Hepatocyte (in vitro differentiated cells): ENCODE results near the gene HSPB6. TPM values are rescaled to one million over a fixed set of nuclear protein-coding genes. Genes with fewer than 3 reads are reported as not detected.
A peak's percentile ranks its signal among the peaks of the same experiment; 100 is the strongest.

Source experiments
- DNase-seq: peaks from one replicate; pipeline ENCODE4 v3.0.0-alpha.2; 2016; ENCODE audit warnings: low spot score
- H2AFZ ChIP-seq: fragments of 200-600 bp; sonication (generic); 2 replicates; pipeline ENCODE4 v1.6.0; 2016; ENCODE audit warnings: antibody characterized with exemption, mild to moderate bottlenecking
- H3K27ac ChIP-seq: fragments of 200-600 bp; sonication (generic); 2 replicates; pipeline ENCODE4 v1.5.1; 2016; ENCODE audit warnings: mild to moderate bottlenecking
- H3K27me3 ChIP-seq: fragments of 200-600 bp; sonication (generic); 2 replicates; pipeline ENCODE4 v1.6.1; 2016
- H3K36me3 ChIP-seq: fragments of 200-600 bp; sonication (generic); replicated peaks from 2 replicates; pipeline ENCODE4 v1.5.1; 2016; ENCODE audit warnings: low read depth; ENCODE audit not compliant: insufficient read depth
- H3K4me1 ChIP-seq: fragments of 200-600 bp; sonication (generic); 2 replicates; pipeline ENCODE4 v1.5.1; 2016; ENCODE audit warnings: mild to moderate bottlenecking, moderate library complexity; ENCODE audit not compliant: insufficient read depth
- H3K4me2 ChIP-seq: fragments of 200-600 bp; sonication (generic); 2 replicates; pipeline ENCODE4 v1.6.0; 2016
- H3K4me3 ChIP-seq: fragments of 200-600 bp; sonication (generic); 2 replicates; pipeline ENCODE4 v1.5.1; 2016; ENCODE audit warnings: mild to moderate bottlenecking
- H3K79me2 ChIP-seq: fragments of 200-600 bp; sonication (generic); 2 replicates; pipeline ENCODE4 v1.6.0; 2017; ENCODE audit warnings: mild to moderate bottlenecking
- H3K9me2 ChIP-seq: fragments of 200-600 bp; sonication (generic); replicated peaks from 2 replicates; pipeline ENCODE4 v1.6.0; 2017; ENCODE audit warnings: mild to moderate bottlenecking; ENCODE audit not compliant: insufficient read depth
- H3K9me3 ChIP-seq: fragments of 200-600 bp; sonication (generic); 2 replicates; pipeline ENCODE4 v1.5.1; 2016; ENCODE audit warnings: low read depth, mild to moderate bottlenecking
- H4K20me1 ChIP-seq: fragments of 200-600 bp; sonication (generic); 2 replicates; pipeline ENCODE4 v1.6.0; 2016; ENCODE audit warnings: mild to moderate bottlenecking; ENCODE audit not compliant: insufficient read depth, poor library complexity, severe bottlenecking
- CTCF ChIP-seq: fragments of 200-600 bp; sonication (generic); IDR thresholded peaks from 2 replicates; pipeline ENCODE4 v1.5.1; 2016; ENCODE audit warnings: antibody characterized with exemption, mild to moderate bottlenecking; ENCODE audit not compliant: poor library complexity
- EZH2 ChIP-seq: fragments of 200-600 bp; sonication (generic); IDR thresholded peaks from 2 replicates; pipeline ENCODE4 v1.6.1; 2016; ENCODE audit warnings: antibody characterized with exemption, mild to moderate bottlenecking, borderline replicate concordance
- EZH2phosphoT487 ChIP-seq: fragments of 200-600 bp; sonication (generic); IDR thresholded peaks from one replicate; pipeline ENCODE4 v1.6.1; 2018; ENCODE audit warnings: antibody characterized with exemption, mild to moderate bottlenecking, low read depth, moderate library complexity; ENCODE audit not compliant: unreplicated experiment, severe bottlenecking
- whole genome bisulfite sequencing: methylation state at CpG from one replicate; pipeline ENCODE4 v1.1.6; 2016; ENCODE audit warnings: low lambda C conversion rate; ENCODE audit errors: missing lambda C conversion rate; 5-methylcytosine and 5-hydroxymethylcytosine counted together
- polyA plus RNA-seq: library from polyadenylated mRNA; unstranded; fragments of >200 nt; fragmentation: Nextera tagmentation; extraction: Ambion mirVana; gene quantifications from 2 replicates; pipeline ENCODE4 v1.2.1, GENCODE V29; 2016
- total RNA-seq: library from RNA; depleted of rRNA; stranded (reverse); fragments of >200 nt; gene quantifications from 2 replicates; pipeline ENCODE4 v1.2.3, GENCODE V29; 2014

HSPB6 gene
- total and polyA plus RNA-seq, 2 experiments from 2014 or later = 7.1 to 235 TPM

DNA sequence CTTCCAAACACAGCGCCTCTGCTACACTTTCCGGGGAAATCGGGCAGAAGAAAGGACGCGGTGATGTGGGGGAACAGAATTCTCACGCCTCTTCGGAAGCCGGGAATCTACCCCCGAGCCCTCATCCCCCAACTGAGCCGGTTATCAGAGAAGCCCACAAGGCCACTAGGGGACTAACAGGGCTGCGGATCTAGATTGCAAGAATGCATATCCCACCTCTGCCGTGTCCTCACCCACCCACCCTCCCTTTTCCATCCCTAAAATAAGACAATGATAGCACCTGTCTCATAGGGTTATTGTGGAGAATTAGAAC, 15.7 kb downstream of the HSPB6 start:
- Histone ChIP-seq H3K36me3 (no peaks in the 10 kb centered on the region), H3K79me2 (peaks cover 5% of the 10 kb centered on the region), H3K27me3 (no peaks in the 10 kb centered on the region), H3K9me2 (no peaks in the 10 kb centered on the region), H3K27ac (peak overlapping the region; percentile 41), H3K4me3 (peak overlapping the region; percentile 28), H2AFZ (peak overlapping the region; percentile 62), H3K4me2 (peak overlapping the region; percentile 92), H4K20me1 (no peaks in the 10 kb centered on the region), H3K4me1 (peaks cover 6% of the 10 kb centered on the region), H3K9me3 (no peaks in the 10 kb centered on the region)
- WGBS = 2% methylated on average over 12 of the region's 12 CpGs
- no peak for TF ChIP-seq EZH2phosphoT487
- TF ChIP-seq EZH2 = no peak
- no peak for DNase-seq

GRCh38 chr19:35740423-35741202, 16.2 kb downstream of the HSPB6 start:
- Histone ChIP-seq H2AFZ (peak overlapping the region; percentile 62), H3K9me2 (no peaks in the 10 kb centered on the region), H3K27ac (peak overlapping the region; percentile 50), H3K4me3 (peak overlapping the region; percentile 47), H3K36me3 (no peaks in the 10 kb centered on the region), H4K20me1 (no peaks in the 10 kb centered on the region), H3K4me1 (peaks cover 4% of the 10 kb centered on the region), H3K27me3 (no peaks in the 10 kb centered on the region), H3K9me3 (no peaks in the 10 kb centered on the region), H3K79me2 (no peaks in the 10 kb centered on the region), H3K4me2 (peak overlapping the region; percentile 92)
- WGBS = under 1% methylated on average over 62 of the region's 63 CpGs
- TF ChIP-seq EZH2 = no peak
- peak; percentile 99 for DNase-seq

DNA sequence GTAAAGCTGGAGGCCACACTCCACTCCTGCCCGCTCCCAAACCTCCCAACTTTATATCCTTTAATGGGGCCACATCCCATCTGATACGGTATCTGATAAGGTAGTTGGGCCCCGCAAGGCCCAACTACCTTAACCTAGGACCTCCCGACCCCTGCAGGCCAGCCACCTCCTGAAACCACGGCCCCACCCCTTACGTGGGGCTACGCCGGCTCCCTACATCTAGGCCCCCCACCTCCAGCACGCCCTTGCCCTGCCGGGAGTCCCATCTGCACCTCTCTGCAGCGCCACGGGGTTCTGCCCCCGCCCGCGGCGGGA, 16.8 kb downstream of the HSPB6 start:
- Histone ChIP-seq H3K4me1 (peaks cover 4% of the 10 kb centered on the region), H3K27me3 (no peaks in the 10 kb centered on the region), H3K36me3 (no peaks in the 10 kb centered on the region), H3K9me3 (no peaks in the 10 kb centered on the region), H4K20me1 (no peaks in the 10 kb centered on the region), H3K4me2 (peak overlapping the region; percentile 91), H3K4me3 (peak overlapping the region; percentile 47), H3K27ac (peak overlapping the region; percentile 50), H3K9me2 (no peaks in the 10 kb centered on the region), H2AFZ (peak overlapping the region; percentile 31), H3K79me2 (no peaks in the 10 kb centered on the region)
- no peak for DNase-seq
- no peak for TF ChIP-seq EZH2phosphoT487
- no peak for TF ChIP-seq EZH2
- TF ChIP-seq CTCF = no peak
- WGBS = 8% methylated on average over 16 of the region's 16 CpGs

GRCh38 chr19:35739275-35740107, 17.3 kb downstream of the HSPB6 start:
- Histone ChIP-seq H3K36me3 (no peaks in the 10 kb centered on the region), H4K20me1 (no peaks in the 10 kb centered on the region), H3K4me1 (peaks cover 4% of the 10 kb centered on the region), H2AFZ (no peak overlapping the region), H3K4me2 (peak overlapping the region; percentile 91), H3K9me2 (no peaks in the 10 kb centered on the region), H3K79me2 (no peaks in the 10 kb centered on the region), H3K27me3 (no peaks in the 10 kb centered on the region), H3K4me3 (no peak overlapping the region), H3K27ac (peak overlapping the region; percentile 50), H3K9me3 (no peaks in the 10 kb centered on the region)
- WGBS = 85% methylated on average over 29 of the region's 29 CpGs
- no peak for DNase-seq
- TF ChIP-seq CTCF (no peak), EZH2phosphoT487 (no peak), EZH2 (no peak)
